Brain microvascular endothelial cell (primary cell): ENCODE measurements around the gene BPIFB6.

Experiments used
- DNase-seq: peaks from one replicate; pipeline ENCODE4 v3.0.0-alpha.2; 2020
- H3K27ac ChIP-seq: fragments of 250-450 bp; sonication (Bioruptor Pico); 2 replicates; pipeline ENCODE4 v1.5.1; 2020; ENCODE audit warnings: mild to moderate bottlenecking, moderate library complexity
- H3K27me3 ChIP-seq: fragments of 250-450 bp; sonication (Bioruptor Pico); replicated peaks from 2 replicates; pipeline ENCODE4 v1.5.1; 2020; ENCODE audit warnings: mild to moderate bottlenecking
- H3K36me3 ChIP-seq: fragments of 250-450 bp; sonication (Bioruptor Pico); replicated peaks from 2 replicates; pipeline ENCODE4 v1.5.1; 2020; ENCODE audit warnings: mild to moderate bottlenecking
- H3K4me3 ChIP-seq: 2 replicates; pipeline ENCODE4 v1.5.1; 2011; ENCODE audit warnings: low read depth, mild to moderate bottlenecking, control low read depth, low read length, moderate library complexity
- in situ Hi-C: cut with HindIII; loops from 2 replicates; pipeline ENCODE4 v1.10.0; 2017; ENCODE audit warnings: low sequenced_read_pairs, low pct_ligation_motif_present
- TF ChIP-seq, protein P1 (sequence below): IDR thresholded peaks from 2 replicates; pipeline ENCODE4 v1.5.1; 2011; ENCODE audit warnings: low read depth, mild to moderate bottlenecking, moderate library complexity, low read length, control low read depth, inconsistent platforms; ENCODE audit errors: missing control alignments

The BPIFB6 gene

DNA sequence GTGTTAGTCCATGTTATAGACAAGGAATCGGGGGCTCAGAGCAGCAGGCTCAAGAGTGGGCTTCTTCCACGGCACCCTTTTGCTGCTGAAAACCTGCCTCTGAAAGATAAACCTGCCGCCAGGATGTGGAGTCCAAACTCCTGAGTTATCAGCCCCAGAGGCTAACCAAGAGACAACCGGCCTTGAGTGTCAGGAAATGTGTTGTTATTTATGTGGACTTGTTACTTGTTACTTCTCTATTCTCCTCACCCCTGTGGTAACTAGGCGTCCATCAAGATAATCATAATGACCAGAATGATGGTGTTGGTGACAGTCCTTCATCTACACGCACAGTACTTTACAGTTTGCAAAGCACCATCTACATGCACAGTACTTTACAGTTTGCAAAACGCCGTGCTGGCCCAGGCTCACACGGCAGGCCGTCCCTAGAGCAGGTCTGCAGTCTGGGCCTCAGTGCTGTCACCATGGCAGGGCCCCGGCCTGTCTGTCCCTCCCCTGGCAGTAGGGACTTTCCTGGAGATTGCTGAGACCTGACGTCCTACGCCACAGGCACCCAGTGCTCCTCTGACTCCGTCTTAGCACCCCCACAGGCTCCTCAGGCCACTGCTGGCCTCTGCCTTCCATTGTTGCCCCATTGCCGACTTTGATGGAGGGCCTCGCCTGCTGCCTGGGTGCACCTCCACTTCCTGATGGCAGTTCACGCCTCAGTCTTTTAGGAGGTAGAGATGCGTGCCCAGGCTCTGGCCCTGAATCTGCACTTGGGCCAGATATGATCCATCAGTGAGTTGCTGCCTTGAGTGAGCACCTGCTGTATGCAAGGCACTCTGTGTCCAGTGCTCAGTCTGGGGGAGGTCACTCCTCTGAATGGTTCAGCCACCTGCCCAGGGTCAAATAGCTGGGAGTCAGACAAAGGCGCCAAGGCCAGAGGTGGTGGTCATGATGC, 38.9 kb downstream of the BPIFB6 start:
- no peaks in the 10 kb centered on the region for H3K27me3 ChIP-seq
- H3K4me3 ChIP-seq: no peak overlapping the region
- in situ Hi-C loops: no loop called here
- TF ChIP-seq, protein P1, sequence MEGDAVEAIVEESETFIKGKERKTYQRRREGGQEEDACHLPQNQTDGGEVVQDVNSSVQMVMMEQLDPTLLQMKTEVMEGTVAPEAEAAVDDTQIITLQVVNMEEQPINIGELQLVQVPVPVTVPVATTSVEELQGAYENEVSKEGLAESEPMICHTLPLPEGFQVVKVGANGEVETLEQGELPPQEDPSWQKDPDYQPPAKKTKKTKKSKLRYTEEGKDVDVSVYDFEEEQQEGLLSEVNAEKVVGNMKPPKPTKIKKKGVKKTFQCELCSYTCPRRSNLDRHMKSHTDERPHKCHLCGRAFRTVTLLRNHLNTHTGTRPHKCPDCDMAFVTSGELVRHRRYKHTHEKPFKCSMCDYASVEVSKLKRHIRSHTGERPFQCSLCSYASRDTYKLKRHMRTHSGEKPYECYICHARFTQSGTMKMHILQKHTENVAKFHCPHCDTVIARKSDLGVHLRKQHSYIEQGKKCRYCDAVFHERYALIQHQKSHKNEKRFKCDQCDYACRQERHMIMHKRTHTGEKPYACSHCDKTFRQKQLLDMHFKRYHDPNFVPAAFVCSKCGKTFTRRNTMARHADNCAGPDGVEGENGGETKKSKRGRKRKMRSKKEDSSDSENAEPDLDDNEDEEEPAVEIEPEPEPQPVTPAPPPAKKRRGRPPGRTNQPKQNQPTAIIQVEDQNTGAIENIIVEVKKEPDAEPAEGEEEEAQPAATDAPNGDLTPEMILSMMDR: no peak
- no peak for DNase-seq
- no peak overlapping the region for H3K27ac ChIP-seq
- no peaks in the 10 kb centered on the region for H3K36me3 ChIP-seq

DNA sequence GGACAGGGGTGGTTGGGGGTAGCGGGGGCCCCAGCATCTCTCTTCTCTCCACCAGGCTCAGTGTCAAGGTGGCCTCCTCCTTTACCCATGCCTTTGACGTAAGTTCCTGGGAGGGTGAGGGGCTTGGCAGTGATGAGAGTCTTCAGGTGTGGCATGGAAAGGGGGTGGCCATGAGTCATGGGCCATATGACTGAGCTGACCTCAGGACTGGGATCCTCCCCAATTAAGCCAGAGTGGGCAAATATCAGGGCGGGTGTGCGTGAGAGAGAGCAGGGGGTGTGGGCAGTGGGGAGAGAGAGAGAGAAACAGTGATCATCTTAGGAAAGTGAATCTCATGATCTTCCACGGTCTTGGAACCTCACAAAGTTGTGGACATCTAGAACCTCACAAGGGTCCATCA, 39.8 kb downstream of the BPIFB6 start:
- H3K4me3 ChIP-seq: no peak overlapping the region
- no peak for DNase-seq
- TF ChIP-seq, protein P1: no peak
- no peaks in the 10 kb centered on the region for H3K27me3 ChIP-seq
- H3K36me3 ChIP-seq: no peaks in the 10 kb centered on the region
- no peak overlapping the region for H3K27ac ChIP-seq
- in situ Hi-C loops: no loop called here

DNA sequence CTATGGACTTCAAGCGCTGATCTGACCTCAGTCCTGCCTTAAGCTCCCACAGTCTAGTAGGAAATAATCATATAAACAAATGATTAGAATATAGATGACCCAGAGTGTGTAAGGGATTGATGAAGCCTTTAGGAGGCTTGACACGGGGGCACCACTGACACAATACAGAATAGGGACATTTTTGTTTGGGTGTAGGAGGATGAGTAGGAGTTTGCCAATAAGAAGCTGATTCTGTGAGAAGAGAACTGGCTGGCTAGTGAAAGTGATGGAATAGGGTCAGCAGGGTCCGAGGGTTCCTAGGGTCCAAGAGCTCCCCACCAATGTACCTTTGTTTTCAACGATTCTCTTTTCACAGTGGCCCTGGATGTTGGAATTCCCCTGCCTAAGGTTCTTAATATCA, 40.9 kb downstream of the BPIFB6 start:
- Histone ChIP-seq H3K4me3 (no peak overlapping the region), H3K27ac (no peak overlapping the region), H3K36me3 (no peaks in the 10 kb centered on the region), H3K27me3 (no peaks in the 10 kb centered on the region)
- in situ Hi-C loops: no loop called here
- TF ChIP-seq, protein P1: no peak
- DNase-seq: no peak

DNA sequence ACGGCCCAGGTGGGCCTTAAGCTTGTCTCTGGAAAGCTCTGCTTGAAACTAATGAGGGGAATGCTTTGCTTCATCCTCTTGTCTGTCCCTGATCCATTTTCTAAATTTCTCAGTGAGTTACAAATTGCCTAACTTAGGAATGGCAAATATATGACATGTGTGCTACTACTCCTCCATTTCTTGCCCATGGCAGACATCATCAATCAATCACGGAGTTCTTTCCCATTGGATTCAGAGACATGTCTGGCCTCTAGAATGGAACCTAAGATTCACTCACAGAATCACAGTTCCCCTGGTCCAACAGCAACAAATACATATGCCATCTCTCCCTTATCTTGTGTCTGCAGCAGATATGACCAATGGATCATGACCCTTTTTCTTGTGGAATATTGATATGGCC, 41.4 kb downstream of the BPIFB6 start:
- TF ChIP-seq, protein P1: no peak
- H3K36me3 ChIP-seq: no peaks in the 10 kb centered on the region
- no peak overlapping the region for H3K4me3 ChIP-seq
- in situ Hi-C loops: no loop called here
- no peaks in the 10 kb centered on the region for H3K27me3 ChIP-seq
- no peak for DNase-seq
- no peak overlapping the region for H3K27ac ChIP-seq

DNA sequence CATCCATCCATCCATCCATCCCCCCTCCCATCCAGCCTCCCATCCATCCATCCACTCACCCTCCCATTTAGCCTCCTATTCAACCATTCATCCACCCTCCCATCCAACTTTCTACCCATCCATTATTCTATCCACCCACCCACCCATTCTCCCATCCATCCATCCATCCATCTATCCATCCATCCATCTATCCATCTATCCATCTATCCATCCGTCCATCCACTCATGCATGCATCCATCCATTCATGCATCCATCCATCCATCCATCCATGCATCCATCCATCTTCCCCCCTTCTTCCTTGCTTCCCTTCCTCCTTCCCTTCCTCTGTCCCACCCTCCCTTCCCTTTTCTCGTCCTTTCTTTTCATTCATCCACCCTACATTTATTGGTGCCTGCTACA, 43.2 kb downstream of the BPIFB6 start:
- TF ChIP-seq, protein P1: no peak
- in situ Hi-C loops: no loop called here

DNA sequence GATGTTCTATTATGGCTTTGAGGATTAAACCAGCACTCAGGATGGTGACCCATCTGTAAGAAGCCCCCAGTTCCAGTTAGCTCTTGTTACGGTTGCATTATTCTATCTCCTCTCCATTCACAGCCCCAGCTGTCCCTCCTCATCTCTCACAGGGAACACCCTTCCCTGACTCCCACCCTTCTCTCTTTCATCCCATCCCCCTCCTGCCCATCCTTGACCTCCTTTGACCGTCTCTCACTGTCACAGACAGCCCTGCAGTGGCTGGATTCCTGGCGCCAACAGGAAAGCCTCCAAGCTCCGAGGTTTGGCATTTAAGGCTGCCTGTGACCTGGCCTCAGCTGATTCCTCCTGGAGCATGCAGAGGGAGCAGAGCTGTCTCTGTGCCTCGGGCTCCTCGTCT, 43.8 kb downstream of the BPIFB6 start:
- Histone ChIP-seq H3K36me3 (no peaks in the 10 kb centered on the region), H3K27me3 (no peaks in the 10 kb centered on the region), H3K4me3 (no peak overlapping the region), H3K27ac (no peak overlapping the region)
- TF ChIP-seq, protein P1: no peak
- DNase-seq: no peak
- in situ Hi-C loops: no loop called here

More for the DNA sequence above, 43.2 kb downstream of the BPIFB6 start:
- no peak overlapping the region for H3K4me3 ChIP-seq
- H3K36me3 ChIP-seq: no peaks in the 10 kb centered on the region
- no peak for DNase-seq
- no peaks in the 10 kb centered on the region for H3K27me3 ChIP-seq
- no peak overlapping the region for H3K27ac ChIP-seq
